Activated CD4-positive, alpha-beta T cell treated with anti-CD3 and anti-CD28 coated beads, Interleukin-2, amount 50 U/mL, for 4 hours (primary cell): Measurements from ENCODE around the gene N4BP2L2.

Experiments
- DNase-seq, 2 experiments: peaks; one replicate each; pipeline ENCODE4 v3.0.0-alpha.2; 2020

The N4BP2L2 gene

DNA sequence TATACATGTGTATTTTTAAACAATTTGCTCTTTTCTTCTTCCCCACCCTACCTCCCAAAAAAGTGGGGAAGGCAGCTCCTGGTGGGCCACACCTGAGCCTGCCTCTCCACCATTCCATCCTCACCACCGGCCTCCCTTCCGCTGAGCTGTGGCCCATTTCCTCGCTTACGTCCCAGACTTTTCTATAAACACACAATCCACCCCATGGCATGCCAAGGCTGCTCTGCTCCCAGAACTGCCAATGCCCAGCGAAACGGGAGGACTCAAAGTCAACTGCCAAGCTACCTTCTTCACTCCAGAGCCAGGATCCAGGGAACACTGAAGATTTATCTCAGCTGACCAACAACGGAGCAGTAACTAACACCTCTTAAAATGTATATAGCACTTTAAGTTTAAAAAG, 113.4 kb downstream of the N4BP2L2 start:
- no peak for DNase-seq

DNA sequence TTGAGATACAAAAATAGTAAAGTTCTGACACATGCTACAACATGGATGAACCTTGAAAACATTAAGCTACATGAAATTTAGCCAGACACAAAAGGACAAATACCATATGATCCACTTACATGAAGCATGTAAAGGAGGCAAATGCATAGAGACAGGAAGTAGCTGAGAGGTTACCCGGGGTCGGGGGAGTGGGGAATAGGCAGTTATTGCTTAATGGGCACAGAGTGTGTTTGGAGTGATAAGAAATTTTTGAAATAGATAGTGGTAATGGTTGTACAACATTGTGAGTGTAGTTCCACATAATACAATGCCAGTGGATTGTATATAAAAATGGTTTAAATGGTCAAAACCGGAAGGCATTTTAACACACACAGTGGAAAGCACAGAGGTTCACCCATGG, 115.0 kb downstream of the N4BP2L2 start:
- no peak for DNase-seq

DNA sequence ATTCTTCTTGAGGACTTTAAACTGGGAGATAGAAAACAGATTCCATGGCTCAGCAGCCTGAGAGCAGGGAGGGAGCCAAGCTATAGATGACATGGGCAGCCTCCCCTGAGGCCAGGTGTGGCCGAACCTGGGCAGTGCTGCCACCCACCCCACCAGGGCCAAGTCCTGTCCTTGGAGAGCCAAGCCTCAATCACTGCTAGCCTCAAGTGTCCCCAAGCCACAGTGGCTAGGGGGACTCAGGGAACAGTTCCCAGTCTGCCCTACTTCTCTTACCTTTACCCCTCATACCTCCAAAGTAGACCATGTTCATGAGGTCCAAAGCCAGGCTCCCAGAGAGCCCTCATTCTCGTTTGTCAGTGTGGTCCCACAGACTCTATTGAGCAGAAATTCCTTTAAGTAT, 118.7 kb downstream of the N4BP2L2 start:
- no peak for DNase-seq

DNA sequence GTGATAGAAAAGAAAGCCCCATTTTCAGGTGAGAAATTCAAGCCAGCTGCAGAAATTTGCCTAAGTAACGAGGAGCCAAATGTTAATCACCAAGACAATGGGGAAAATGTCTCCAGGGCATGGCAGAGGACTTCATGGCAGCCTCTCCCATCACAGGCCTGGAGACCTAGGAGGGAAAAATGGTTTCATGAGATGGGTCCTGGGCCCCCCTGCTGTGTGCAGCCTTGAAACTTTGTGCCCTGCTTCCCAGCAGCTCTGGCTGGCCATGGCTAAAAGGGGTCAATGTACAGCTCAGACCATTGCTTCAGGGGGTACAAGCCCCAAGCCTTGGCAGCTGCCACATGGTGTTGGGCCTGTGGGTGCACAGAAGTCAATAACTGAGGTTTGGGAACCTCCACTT, 120.6 kb downstream of the N4BP2L2 start:
- DNase-seq: no peak

DNA sequence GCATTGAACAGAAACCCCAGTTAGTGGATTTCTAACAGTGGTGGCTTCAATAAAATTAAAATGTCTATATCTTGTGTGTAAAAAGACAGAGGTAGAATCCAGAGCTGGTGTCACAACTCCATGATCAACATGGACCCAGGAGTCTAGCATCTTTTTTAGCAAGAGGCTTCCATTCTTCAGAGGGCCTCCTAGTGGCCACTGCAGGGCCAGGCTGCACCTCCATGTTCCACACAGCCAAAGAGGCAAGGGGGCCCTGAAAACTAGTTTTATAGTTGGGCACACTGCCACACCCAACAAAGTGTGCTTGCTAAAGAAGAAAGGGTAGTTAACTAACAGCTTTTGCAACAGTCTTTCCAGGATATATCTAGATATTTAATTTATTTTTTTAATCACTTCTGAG, 123.6 kb downstream of the N4BP2L2 start:
- no peak for DNase-seq

DNA sequence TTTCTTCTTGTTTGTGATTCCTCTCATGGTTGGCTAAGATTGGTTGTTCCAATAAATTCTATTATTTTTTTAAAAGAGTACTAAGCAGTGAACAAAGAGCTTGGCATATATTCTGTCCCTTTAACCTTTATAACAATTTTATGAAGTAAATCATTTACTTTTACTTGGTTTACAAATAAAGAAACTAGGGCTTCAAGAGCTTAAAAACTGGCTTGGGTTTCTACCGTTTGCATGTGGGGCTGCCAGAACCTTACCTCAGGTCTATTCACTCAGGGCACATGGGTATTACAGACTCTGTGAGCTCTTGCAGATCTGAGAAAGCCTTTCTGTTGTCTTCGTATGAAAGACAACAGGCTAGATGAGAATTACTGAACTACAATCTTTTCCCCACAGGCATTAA, 124.0 kb downstream of the N4BP2L2 start:
- DNase-seq: no peak

DNA sequence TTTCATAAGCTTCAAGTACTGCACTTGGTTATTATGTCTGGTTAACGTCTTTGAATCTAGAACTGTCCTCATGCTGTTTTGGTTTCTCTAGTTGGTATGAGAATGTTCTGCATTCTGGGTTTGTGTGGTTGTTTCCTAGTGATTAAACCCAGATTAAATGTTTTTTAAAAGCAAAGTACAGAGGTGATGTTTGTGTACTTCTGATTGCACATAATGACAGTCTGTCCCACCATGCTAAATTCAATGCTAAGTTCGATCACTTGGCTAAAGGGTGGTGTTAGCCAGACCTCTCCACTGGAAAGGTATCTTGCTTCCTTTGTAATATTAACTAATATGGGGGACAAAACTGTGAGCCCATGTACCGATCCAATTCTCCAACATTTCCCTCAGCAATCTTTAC, 125.3 kb downstream of the N4BP2L2 start:
- no peak for DNase-seq

DNA sequence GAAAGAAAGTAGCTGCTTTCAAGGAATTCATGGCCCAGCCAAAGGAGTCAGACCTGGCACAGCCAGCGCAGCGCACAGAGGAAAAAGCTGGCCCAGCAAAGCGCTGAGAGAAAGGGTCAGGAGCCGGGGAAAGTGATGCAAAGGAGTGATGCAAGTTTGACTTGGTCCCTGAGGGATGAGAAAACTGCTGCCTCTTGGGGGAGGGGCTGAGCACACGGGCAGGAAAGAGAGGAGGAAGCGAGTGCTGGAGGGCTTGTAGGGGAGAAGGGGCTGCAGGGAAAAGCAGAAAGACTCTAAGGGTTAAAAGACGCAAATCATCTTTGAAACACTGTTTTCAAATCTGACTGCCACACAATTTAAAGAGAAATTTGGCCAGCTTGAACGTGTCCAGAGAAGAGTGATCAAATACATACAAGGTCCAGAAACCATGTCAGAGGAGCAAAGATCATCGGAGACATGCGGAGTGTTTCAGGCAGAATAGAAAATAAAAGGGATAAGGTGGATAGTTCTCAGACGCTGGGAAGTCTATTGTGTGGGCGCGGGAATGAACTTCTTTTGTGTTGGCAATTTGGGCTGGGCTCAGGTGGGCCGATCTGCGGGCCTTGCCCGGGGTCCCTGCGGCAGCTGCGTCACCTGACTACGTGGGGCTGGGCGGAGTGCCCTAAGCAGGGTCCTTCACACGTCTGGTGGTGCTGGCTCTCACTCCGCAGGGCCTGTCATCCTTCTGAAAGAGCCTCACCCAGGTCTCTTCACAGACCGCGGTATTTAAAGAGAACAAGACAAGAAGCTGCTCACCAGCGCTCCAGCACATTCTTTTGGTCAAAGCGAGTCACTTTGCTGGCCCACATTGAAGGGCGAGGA, 128.8 kb downstream of the N4BP2L2 start:
- DNase-seq: no peak

DNA sequence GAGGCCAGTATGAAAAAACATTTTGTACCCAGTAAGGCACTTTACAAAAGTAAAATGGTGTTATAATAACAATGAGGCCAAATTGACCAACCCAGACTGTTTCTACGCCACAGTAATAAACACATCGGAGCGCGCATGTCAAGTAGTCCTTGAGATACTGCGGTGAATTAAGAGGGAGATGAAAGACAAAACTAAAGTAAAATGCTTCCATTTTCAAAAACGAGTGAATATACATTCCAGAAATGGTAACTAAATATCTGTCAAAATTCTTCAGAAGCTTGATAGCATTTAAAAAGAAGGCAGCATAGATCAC, 129.6 kb downstream of the N4BP2L2 start:
- no peak for DNase-seq

DNA sequence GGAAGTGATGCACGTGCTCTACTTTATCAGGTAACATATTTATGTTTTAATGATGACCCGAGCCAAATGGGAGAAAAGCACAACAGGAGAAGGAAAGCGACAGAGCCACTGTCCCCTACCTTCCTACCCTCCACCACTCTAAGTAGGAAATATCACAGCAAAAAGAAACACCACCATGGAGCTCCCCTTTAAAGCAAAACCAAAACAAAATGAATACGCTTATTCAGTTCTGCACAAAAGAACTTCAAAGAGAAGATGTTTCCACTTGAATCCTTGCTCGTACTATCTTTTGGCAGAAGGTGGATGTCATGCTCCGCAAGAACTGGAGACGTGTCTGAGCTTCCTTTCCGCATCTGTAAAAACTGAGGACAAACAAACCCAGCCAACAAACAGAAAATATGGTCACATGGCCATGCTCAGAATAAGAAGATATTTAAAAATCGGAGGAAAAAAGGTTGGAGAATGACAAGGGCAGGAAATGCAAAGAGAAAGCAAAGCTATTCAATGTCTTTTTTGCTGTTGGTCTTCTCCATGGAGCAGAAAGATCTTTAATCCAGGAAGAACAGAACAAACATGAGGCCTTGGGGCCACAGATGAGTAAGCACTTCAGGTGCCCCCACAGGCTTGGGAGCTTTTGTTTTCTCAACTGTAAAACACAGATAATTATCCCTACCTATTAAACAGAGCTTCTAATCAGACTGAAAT, 130.1 kb downstream of the N4BP2L2 start:
- DNase-seq: no peak

DNA sequence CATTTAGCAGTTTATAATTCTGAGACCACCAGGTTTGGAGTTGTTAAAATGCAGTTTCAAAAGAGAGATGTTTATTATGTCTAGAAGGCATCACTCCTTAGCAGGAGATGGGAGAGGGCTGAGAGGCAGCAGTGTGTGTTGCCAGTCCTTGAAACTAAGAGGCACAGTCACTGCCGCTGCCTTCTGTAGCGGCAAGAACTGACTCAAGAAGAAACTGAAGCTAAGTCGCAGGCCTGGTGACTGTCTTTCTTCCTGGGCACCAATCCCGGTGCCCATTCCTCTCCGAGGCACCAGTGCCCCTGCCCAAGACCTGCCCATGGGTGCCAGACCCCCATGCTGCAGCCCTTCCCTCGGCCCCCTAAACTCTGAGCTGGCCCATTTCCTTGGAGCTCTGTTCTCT, 130.7 kb downstream of the N4BP2L2 start:
- no peak for DNase-seq

DNA sequence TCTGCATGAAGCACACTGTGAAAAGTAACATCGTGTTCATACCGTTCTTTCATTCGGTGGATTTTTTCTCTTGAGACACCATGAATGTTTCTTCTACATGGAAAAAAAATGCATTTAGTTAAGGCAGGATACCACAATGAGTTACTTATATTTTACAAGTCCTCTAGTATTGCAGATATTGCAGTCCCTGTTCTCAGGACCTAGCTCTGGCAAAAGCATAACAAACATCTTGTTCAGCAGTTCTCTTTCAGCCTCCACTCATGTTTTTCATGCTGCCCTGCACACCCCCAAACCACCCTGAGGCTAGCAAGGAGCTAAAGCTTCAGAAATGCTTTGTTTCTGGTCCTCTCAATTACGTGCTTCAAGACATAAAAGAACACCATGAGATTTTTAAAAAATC, 135.5 kb downstream of the N4BP2L2 start:
- no peak for DNase-seq

DNA sequence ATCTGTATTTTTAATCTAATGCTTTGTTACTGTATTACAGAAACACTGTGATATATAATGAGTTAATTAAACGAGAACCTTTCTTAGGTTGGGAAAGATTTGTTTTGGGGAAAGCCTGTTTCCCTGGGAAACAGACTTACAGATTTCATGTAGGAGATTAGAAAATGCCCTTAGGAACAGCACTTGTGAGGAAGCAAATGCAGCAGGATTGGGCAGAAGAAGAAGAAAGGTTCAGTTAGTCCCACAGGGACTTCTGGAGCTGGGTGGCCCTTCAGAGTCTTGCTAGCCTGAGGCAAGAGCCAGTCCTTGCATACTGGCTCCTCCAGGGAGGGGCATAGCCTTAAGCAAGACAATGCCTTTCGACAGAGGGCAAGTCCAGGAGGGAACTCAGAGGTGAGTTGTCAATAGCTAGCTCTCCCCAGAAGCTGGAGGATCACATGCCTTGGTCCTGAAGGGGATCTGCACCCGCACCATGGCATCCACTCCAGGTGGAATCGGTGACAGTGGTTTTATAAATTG, 147.4 kb downstream of the N4BP2L2 start:
- DNase-seq: no peak

DNA sequence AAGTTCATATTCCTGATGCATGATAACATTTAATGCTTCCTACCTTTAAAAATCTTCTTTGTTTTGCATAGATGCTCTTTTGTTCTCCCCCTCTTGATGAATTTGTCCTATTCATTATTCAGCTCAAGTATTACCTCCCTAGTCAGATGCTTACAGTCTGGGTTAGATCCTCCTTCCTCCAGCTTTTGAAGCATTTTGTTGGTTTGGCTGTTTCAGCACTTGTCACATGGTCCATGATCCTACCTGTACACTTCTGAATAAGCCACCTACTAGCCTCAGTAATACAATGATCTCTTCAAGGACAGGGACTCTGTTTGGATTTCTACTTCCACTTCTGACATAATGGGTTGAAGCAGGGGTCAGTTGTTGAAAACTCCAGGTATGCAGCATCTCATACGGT, 148.1 kb downstream of the N4BP2L2 start:
- DNase-seq: no peak

DNA sequence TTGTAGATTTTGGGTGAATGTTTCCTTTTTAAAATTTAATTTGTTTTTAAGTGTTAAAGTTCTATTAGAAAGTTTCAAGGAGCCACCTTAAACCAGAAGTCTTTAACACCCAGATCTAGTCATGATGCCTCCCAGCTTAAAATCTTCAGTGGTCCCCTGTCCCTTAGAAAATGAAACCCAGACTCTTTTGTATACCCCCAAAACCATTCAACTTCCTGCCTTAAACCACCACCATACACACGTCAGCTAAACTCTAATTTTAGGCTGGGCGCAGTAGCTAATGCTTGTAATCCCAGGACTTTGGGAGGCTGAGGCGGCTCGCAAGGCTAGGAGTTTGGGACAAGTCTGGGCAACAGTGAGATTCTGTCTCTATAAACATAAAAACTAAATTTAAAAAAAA, 148.5 kb downstream of the N4BP2L2 start:
- no peak for DNase-seq

DNA sequence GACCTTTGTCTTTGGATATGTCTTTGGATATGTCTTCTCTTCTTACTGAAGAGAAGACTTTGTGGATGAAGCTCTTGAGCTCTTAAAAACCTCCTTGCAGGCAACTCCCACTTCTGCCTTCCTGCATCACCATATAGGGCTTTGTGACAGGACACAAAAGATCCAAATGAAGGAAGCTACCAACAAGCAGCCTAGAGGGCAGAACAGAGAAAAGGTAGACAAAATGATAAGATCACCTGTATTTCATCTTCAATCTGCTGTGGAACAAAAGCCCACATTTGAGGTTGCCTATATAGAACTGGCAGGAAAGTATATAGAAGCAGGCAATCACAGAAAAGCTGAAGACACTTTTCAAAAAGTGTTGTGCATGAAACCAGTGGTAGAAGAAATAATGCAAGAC, 153.2 kb downstream of the N4BP2L2 start:
- no peak for DNase-seq

DNA sequence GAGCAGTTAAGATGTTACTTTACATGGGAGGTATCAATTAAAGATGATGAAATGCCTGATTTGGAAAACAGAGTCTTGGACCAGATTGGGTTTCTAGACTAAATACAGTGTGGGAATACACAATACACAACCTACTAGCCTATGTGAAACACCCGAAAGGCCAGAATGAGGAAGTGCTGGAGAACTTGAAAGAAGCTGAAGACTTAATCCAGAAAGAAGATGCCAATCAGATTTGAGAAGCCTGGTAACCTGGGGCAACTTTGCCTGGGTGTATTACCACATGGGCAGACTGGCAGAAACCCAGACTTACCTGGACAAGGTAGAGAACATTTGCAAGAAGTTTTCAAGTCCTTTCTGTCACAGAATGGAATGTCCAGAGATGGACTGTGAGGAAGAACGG, 153.9 kb downstream of the N4BP2L2 start:
- no peak for DNase-seq

DNA sequence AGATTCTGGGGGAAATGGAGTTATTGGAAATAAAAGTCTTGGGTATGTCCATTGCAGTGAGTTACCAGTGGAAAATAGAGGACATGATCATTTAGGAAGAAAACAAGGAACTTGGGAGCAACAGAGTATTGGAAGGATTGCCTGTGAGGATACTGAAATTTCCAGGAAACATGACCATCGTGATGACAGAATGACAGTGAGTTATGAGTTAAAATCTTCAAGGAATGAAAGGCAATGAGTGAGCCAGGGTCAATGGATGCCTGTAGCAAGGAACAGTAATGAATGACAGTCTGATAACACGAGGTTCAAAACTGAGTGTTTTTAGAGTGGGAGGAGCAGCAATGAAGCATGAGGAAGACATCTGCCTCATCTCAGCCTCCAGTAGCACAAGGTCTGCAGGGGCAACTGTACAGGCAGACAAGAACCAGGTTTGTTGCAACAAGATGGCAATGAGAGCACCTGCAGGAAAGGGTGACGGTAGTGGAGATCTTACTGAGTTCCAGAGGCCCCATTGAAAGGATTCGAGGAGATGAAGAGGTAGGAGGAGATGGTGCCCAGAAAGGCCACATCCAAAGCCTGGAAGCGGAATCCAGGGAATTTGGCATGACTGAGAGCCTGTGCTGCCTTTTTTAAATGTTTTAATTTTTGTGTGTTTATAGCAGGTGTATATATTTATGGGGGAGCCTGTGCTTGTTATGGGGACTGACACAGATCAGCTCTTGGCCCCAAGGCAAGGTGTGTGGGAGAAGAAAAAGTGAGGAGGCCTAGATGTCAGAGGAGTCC, 154.6 kb downstream of the N4BP2L2 start:
- no peak for DNase-seq
